Glutamatergic neuron (in vitro differentiated cells): Measurements from ENCODE around the gene ENOSF1. TPM values are rescaled to one million over a fixed set of nuclear protein-coding genes. Genes with fewer than 3 reads are reported as not detected.

Source experiments
- DNase-seq: peaks from one replicate; pipeline ENCODE4 v3.0.0; 2022
- H3K27ac Mint-ChIP-seq: one replicate; pipeline ENCODE4 v1.8.0; 2020; ENCODE audit warnings: mild to moderate bottlenecking, mixed read lengths, inconsistent platforms; ENCODE audit not compliant: unreplicated experiment
- H3K27me3 Mint-ChIP-seq: one replicate; pipeline ENCODE4 v1.8.0; 2020; ENCODE audit warnings: mild to moderate bottlenecking, moderate library complexity, mixed read lengths, inconsistent platforms; ENCODE audit not compliant: unreplicated experiment
- H3K36me3 Mint-ChIP-seq: one replicate; pipeline ENCODE4 v1.8.0; 2020; ENCODE audit warnings: mild to moderate bottlenecking, mixed read lengths, inconsistent platforms; ENCODE audit not compliant: unreplicated experiment
- H3K4me1 Mint-ChIP-seq: one replicate; pipeline ENCODE4 v1.8.0; 2020; ENCODE audit warnings: mild to moderate bottlenecking, low read depth, mixed read lengths, inconsistent platforms; ENCODE audit not compliant: unreplicated experiment
- H3K4me3 Mint-ChIP-seq: one replicate; pipeline ENCODE4 v1.8.0; 2020; ENCODE audit warnings: mild to moderate bottlenecking, mixed read lengths, inconsistent platforms; ENCODE audit not compliant: unreplicated experiment
- H3K9me3 Mint-ChIP-seq: one replicate; pipeline ENCODE4 v1.8.0; 2020; ENCODE audit warnings: mild to moderate bottlenecking, moderate library complexity, mixed read lengths, inconsistent platforms; ENCODE audit not compliant: unreplicated experiment
- CTCF ChIP-seq: fragments of 200-600 bp; sonication (generic); IDR thresholded peaks from one replicate; pipeline ENCODE4 v1.5.0; 2021; ENCODE audit not compliant: partially characterized antibody, unreplicated experiment
- total RNA-seq: library from RNA; stranded (reverse); fragmentation: NEBNext Ultra II Directional; extraction: Animal tissue kit (Norgen Biotek cat#: 25700); gene quantifications from one replicate; pipeline ENCODE4 v1.2.1, GENCODE V29; 2021; ENCODE audit not compliant: unreplicated experiment

Gene ENOSF1
- total RNA-seq, 1 donor from 2014 or later, result 9.7 TPM

GRCh38 chr18:678482-679182 lies 33.8 kb downstream of the ENOSF1 start:
- TF ChIP-seq CTCF, result no peak
- Mint-ChIP-seq H3K4me1 (no peaks in the 10 kb centered on the region), H3K27ac (no peak overlapping the region), H3K9me3 (no peaks in the 10 kb centered on the region), H3K4me3 (no peak overlapping the region), H3K27me3 (peaks cover 1% of the 10 kb centered on the region), H3K36me3 (no peaks in the 10 kb centered on the region)
- no peak for DNase-seq

- H3K27ac Mint-ChIP-seq, result no peak overlapping the region
- H3K9me3 Mint-ChIP-seq, result no peaks in the 10 kb centered on the region
Observed at GRCh38 chr18:677951-678381, 34.5 kb downstream of the ENOSF1 start.

GRCh38 chr18:677145-677544 lies 35.3 kb downstream of the ENOSF1 start:
- no peak for TF ChIP-seq CTCF
- peaks cover 1% of the 10 kb centered on the region for H3K27me3 Mint-ChIP-seq
- no peak overlapping the region for H3K27ac Mint-ChIP-seq
- DNase-seq, result no peak
- no peaks in the 10 kb centered on the region for H3K36me3 Mint-ChIP-seq
- no peaks in the 10 kb centered on the region for H3K9me3 Mint-ChIP-seq
- no peaks in the 10 kb centered on the region for H3K4me1 Mint-ChIP-seq
- no peak overlapping the region for H3K4me3 Mint-ChIP-seq

More at GRCh38 chr18:677951-678381, 34.5 kb downstream of the ENOSF1 start:
- Mint-ChIP-seq H3K27me3 (peaks cover 1% of the 10 kb centered on the region), H3K4me3 (no peak overlapping the region), H3K36me3 (no peaks in the 10 kb centered on the region), H3K4me1 (no peaks in the 10 kb centered on the region)
- TF ChIP-seq CTCF, result no peak
- no peak for DNase-seq

GRCh38 chr18:676736-677135 lies 35.7 kb downstream of the ENOSF1 start:
- peaks cover 1% of the 10 kb centered on the region for H3K27me3 Mint-ChIP-seq
- H3K9me3 Mint-ChIP-seq, result no peaks in the 10 kb centered on the region
- no peak for TF ChIP-seq CTCF
- H3K27ac Mint-ChIP-seq, result no peak overlapping the region
- H3K4me1 Mint-ChIP-seq, result no peaks in the 10 kb centered on the region
- H3K36me3 Mint-ChIP-seq, result no peaks in the 10 kb centered on the region
- DNase-seq, result no peak
- no peak overlapping the region for H3K4me3 Mint-ChIP-seq

GRCh38 chr18:676069-676468 lies 36.4 kb downstream of the ENOSF1 start:
- Mint-ChIP-seq H3K4me3 (no peak overlapping the region), H3K9me3 (no peaks in the 10 kb centered on the region), H3K27ac (no peak overlapping the region), H3K4me1 (no peaks in the 10 kb centered on the region), H3K27me3 (no peaks in the 10 kb centered on the region), H3K36me3 (no peaks in the 10 kb centered on the region)
- TF ChIP-seq CTCF, result no peak
- DNase-seq, result no peak
